HepG2 (cell line): ENCODE measurements around the gene PPP1R9B. TPM values are rescaled to one million over a fixed set of nuclear protein-coding genes. Genes with fewer than 3 reads are reported as not detected.

ENCODE experiments used
- ARNT2 ChIP-seq: sonication (generic); formaldehyde crosslinking; IDR thresholded peaks from 2 replicates; pipeline ENCODE4 v1.8.0; 2022; ENCODE audit warnings: mild to moderate bottlenecking, low read depth, missing genetic modification reagents, moderate library complexity
- CBX1 ChIP-seq: IDR thresholded peaks from one replicate; pipeline ENCODE4 v1.6.1; 2016; ENCODE audit warnings: antibody characterized with exemption, low read depth
- DNMT3B ChIP-seq: conservative IDR thresholded peaks from 2 replicates; pipeline ENCODE4 v1.6.1; 2016; ENCODE audit warnings: missing biosample characterization, control low read depth
- ESRRA ChIP-seq: sonication (generic); formaldehyde crosslinking; IDR thresholded peaks from 2 replicates; pipeline ENCODE4 v1.5.1; 2020; ENCODE audit warnings: mild to moderate bottlenecking, low read depth, missing genetic modification reagents
- MTERF4 ChIP-seq: sonication (generic); formaldehyde crosslinking; IDR thresholded peaks from 2 replicates; pipeline ENCODE4 v1.8.0; 2023; ENCODE audit warnings: mild to moderate bottlenecking, missing genetic modification reagents
- SKI ChIP-seq: fragments of 450-650 bp; IDR thresholded peaks from one replicate; pipeline ENCODE4 v1.6.1; 2018; ENCODE audit warnings: mild to moderate bottlenecking; ENCODE audit not compliant: partially characterized antibody
- TAF15 ChIP-seq: fragments of 200-400 bp; formaldehyde crosslinking; IDR thresholded peaks from one replicate; pipeline ENCODE4 v1.6.1; 2018; ENCODE audit warnings: mild to moderate bottlenecking, low read depth, low read length; ENCODE audit not compliant: poor library complexity, severe bottlenecking
- THRA ChIP-seq: sonication (generic); formaldehyde crosslinking; IDR thresholded peaks from 2 replicates; pipeline ENCODE4 v1.4.0; 2020; ENCODE audit warnings: missing genetic modification reagents, borderline replicate concordance
- UBTF ChIP-seq: sonication (generic); formaldehyde crosslinking; IDR thresholded peaks from 2 replicates; pipeline ENCODE4 v1.4.0; 2020; ENCODE audit warnings: mild to moderate bottlenecking, missing genetic modification reagents
- ZNF20 ChIP-seq: sonication (generic); formaldehyde crosslinking; IDR thresholded peaks from 2 replicates; pipeline ENCODE4 v1.4.0; 2020; ENCODE audit warnings: mild to moderate bottlenecking, moderate library complexity, missing genetic modification reagents
- ZNF329 ChIP-seq: sonication (generic); formaldehyde crosslinking; IDR thresholded peaks from 2 replicates; pipeline ENCODE4 v1.9.0; 2021; ENCODE audit warnings: low read depth, mild to moderate bottlenecking, missing genetic modification reagents
- ZNF562 ChIP-seq: sonication (generic); formaldehyde crosslinking; IDR thresholded peaks from 2 replicates; pipeline ENCODE4 v1.8.0; 2022; ENCODE audit warnings: missing genetic modification reagents, borderline replicate concordance
- ZNF609 ChIP-seq: sonication (generic); formaldehyde crosslinking; IDR thresholded peaks from 2 replicates; pipeline ENCODE4 v1.4.0; 2020; ENCODE audit warnings: mild to moderate bottlenecking, missing genetic modification reagents, borderline replicate concordance
- ZNF878 ChIP-seq: sonication (generic); formaldehyde crosslinking; IDR thresholded peaks from 2 replicates; pipeline ENCODE4 v1.8.1; 2023; ENCODE audit warnings: mild to moderate bottlenecking, missing genetic modification reagents, moderate library complexity
- polyA plus RNA-seq, 8 experiments: library from polyadenylated mRNA; depleted of rRNA in 3 of 8; stranded (reverse) in 7 of 8; unstranded in 1 of 8; fragments of >200 nt; fragmentation: Illumina TruSeq in 4 of 8; extraction: Trizol in 4 of 8; gene quantifications; 2 replicates each; pipeline versions ENCODE4 v1.2.1 to v1.2.3, GENCODE V29; 2011 to 2016; ENCODE audit warnings: low read depth in 4 of 8, missing spikeins in 1 of 8, mixed read lengths in 1 of 8; ENCODE audit not compliant: insufficient read depth in 1 of 8
- total RNA-seq, 5 experiments: library from RNA; depleted of rRNA; stranded (reverse); fragments of >200 nt; fragmentation: Illumina TruSeq; extraction: Trizol; gene quantifications; 2 replicates each; pipeline ENCODE4 v1.2.3, GENCODE V29; 2016; ENCODE audit warnings: low read depth in 1 of 5

PPP1R9B gene
- total and polyA plus RNA-seq, 2 of the 13 experiments (the other 11 are each of a cell fraction or from before 2014, with no cell fraction given) = 9.4 to 15.8 TPM

- peak; percentile 99 for TF ChIP-seq UBTF (CRISPR knock-in tag)
- no peak for TF ChIP-seq ZNF562 (CRISPR knock-in tag)
- 0 out of 2 replicates have a peak, but pooled peaks have one; percentile 25 for TF ChIP-seq ZNF609 (CRISPR knock-in tag)
- no peak for TF ChIP-seq CBX1
- TF ChIP-seq ZNF329 (CRISPR knock-in tag) = peak; percentile 90; the same call in 1 of the 2 replicates
- peak; percentile 6; the same call in 1 of the 2 replicates for TF ChIP-seq THRA (CRISPR knock-in tag)
- TF ChIP-seq TAF15 = no peak
- TF ChIP-seq ESRRA (CRISPR knock-in tag) = peak; percentile 41; the same call in 1 of the 2 replicates
- no peak for TF ChIP-seq ZNF20
- TF ChIP-seq SKI = peak; percentile 47
- TF ChIP-seq DNMT3B = no peak
- no peak for TF ChIP-seq MTERF4 (CRISPR knock-in tag)
- no peak for TF ChIP-seq ZNF878 (CRISPR knock-in tag)
- peak; percentile 92 for TF ChIP-seq ARNT2 (CRISPR knock-in tag)
Measured at GRCh38 chr17:50149417-50150353, 792 bp downstream of the PPP1R9B start (continued).
